Karpas-422 (cell line): ENCODE measurements around the gene TTC22. TPM values are rescaled to one million over a fixed set of nuclear protein-coding genes. Genes with fewer than 3 reads are reported as not detected.

ENCODE experiments used
- DNase-seq: peaks from one replicate; pipeline ENCODE4 v3.0.0-alpha.2; 2015
- H2AFZ ChIP-seq: fragments of 200-600 bp; sonication (generic); 2 replicates; pipeline ENCODE4 v1.6.1; 2014; ENCODE audit warnings: antibody characterized with exemption, low read length, mixed read lengths
- H3K27ac ChIP-seq: fragments of 200-600 bp; sonication (generic); 2 replicates; pipeline ENCODE4 v1.5.1; 2014; ENCODE audit warnings: mild to moderate bottlenecking, low read length, moderate library complexity
- H3K27me3 ChIP-seq: fragments of 200-600 bp; sonication (generic); 2 replicates; pipeline ENCODE4 v1.6.1; 2014; ENCODE audit warnings: low read length, mixed read lengths
- H3K36me3 ChIP-seq: fragments of 200-600 bp; sonication (generic); 2 replicates; pipeline ENCODE4 v1.6.1; 2014; ENCODE audit warnings: low read length, mixed read lengths; ENCODE audit not compliant: insufficient read depth
- H3K4me1 ChIP-seq: fragments of 200-600 bp; sonication (generic); 2 replicates; pipeline ENCODE4 v1.6.1; 2014; ENCODE audit warnings: mild to moderate bottlenecking, low read length, mixed read lengths
- H3K4me2 ChIP-seq: fragments of 200-600 bp; sonication (generic); 2 replicates; pipeline ENCODE4 v1.6.1; 2014; ENCODE audit warnings: low read length, low read depth, mild to moderate bottlenecking; ENCODE audit not compliant: poor library complexity, severe bottlenecking
- H3K4me3 ChIP-seq: fragments of 200-600 bp; sonication (generic); 2 replicates; pipeline ENCODE4 v1.5.1; 2014; ENCODE audit warnings: mild to moderate bottlenecking, antibody characterized with exemption, low read length, mixed read lengths
- H3K79me2 ChIP-seq: fragments of 200-600 bp; sonication (generic); 2 replicates; pipeline ENCODE4 v1.6.1; 2014; ENCODE audit warnings: mild to moderate bottlenecking, low read length, mixed read lengths
- H3K9ac ChIP-seq: fragments of 200-600 bp; sonication (generic); 2 replicates; pipeline ENCODE4 v1.6.0; 2014; ENCODE audit warnings: low read length
- H3K9me2 ChIP-seq: fragments of 200-600 bp; sonication (generic), shearing (Covaris generic); replicated peaks from 2 replicates; pipeline ENCODE4 v1.6.0; 2014; ENCODE audit warnings: mild to moderate bottlenecking, low read length, moderate library complexity; ENCODE audit not compliant: insufficient read depth
- H3K9me3 ChIP-seq: fragments of 300-700, 200-600 bp; sonication (generic); 2 replicates; pipeline ENCODE4 v1.6.1; 2014; ENCODE audit warnings: low read length, mixed read lengths
- H4K20me1 ChIP-seq: fragments of 200-600 bp; sonication (generic); 2 replicates; pipeline ENCODE4 v1.6.1; 2014; ENCODE audit warnings: mild to moderate bottlenecking, antibody characterized with exemption, low read length, low read depth; ENCODE audit not compliant: insufficient read depth
- total RNA-seq: library from RNA; depleted of rRNA; stranded (reverse); fragments of >200 nt; shearing (Covaris generic); gene quantifications from 2 replicates; pipeline ENCODE4 v1.2.3, GENCODE V29; 2014; ENCODE audit warnings: low replicate concordance

The TTC22 gene
- total RNA-seq, 1 experiment from 2014 or later = not detected

DNA sequence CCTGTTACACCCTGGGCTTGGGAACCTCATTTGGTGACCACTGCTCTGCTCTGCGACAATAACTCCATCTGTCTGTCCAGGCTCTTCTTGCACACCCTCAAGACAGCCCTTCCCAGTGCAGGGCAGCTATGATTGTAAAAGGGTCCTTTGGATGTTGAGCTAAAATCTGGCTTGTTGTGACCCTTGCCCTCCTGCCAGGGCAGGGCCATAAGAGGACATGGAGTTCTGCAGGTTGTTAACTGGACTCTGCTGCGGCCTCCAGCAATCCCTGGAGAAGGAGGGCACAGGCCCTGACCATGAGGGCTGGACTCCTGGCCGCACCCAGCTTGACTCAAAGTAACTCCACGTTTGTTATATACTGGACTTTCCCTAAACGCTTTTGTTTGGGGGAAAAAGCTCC, 44.6 kb upstream of the TTC22 start:
- Histone ChIP-seq H3K79me2 (no peaks in the 10 kb centered on the region), H3K9me2 (no peaks in the 10 kb centered on the region), H3K9me3 (no peaks in the 10 kb centered on the region), H3K4me1 (no peaks in the 10 kb centered on the region), H3K36me3 (peaks cover 5% of the 10 kb centered on the region; the same call in 1 of the 2 replicates), H3K27me3 (no peaks in the 10 kb centered on the region), H4K20me1 (0 out of 2 replicates have a peak, but pooled peaks cover 2% of the 10 kb centered on the region), H2AFZ (no peak overlapping the region), H3K4me2 (no peak overlapping the region), H3K4me3 (no peak overlapping the region), H3K27ac (no peak overlapping the region), H3K9ac (no peak overlapping the region)
- DNase-seq = no peak

DNA sequence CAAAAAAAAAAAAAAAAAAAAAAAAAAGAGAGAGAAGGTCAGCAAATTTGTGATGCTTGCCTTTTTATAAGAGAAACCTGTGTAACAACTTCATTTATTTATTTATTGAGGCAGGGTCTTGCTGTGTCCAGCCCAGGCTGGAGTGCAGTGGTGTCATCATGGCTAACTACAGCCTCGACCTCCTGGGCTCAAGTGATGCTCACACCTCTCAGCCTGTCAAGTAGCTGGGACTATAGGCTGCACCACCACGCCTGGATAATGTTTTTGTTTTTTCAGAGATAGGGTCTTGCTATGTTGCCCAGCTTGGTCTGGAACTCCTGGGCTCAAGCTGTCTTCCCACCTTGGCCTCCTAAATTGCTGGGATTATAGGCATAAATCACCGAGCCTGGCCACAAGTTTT, 43.4 kb upstream of the TTC22 start:
- no peak overlapping the region for H3K27ac ChIP-seq
- no peaks in the 10 kb centered on the region; the same call in 1 of the 2 replicates for H3K36me3 ChIP-seq
- no peak overlapping the region for H3K4me2 ChIP-seq
- H3K9me3 ChIP-seq = no peaks in the 10 kb centered on the region
- DNase-seq = no peak
- H3K4me3 ChIP-seq = no peak overlapping the region
- H4K20me1 ChIP-seq = no peaks in the 10 kb centered on the region
- H3K9me2 ChIP-seq = no peaks in the 10 kb centered on the region
- H2AFZ ChIP-seq = no peak overlapping the region
- H3K79me2 ChIP-seq = no peaks in the 10 kb centered on the region
- H3K4me1 ChIP-seq = no peaks in the 10 kb centered on the region
- no peak overlapping the region for H3K9ac ChIP-seq
- H3K27me3 ChIP-seq = no peaks in the 10 kb centered on the region

DNA sequence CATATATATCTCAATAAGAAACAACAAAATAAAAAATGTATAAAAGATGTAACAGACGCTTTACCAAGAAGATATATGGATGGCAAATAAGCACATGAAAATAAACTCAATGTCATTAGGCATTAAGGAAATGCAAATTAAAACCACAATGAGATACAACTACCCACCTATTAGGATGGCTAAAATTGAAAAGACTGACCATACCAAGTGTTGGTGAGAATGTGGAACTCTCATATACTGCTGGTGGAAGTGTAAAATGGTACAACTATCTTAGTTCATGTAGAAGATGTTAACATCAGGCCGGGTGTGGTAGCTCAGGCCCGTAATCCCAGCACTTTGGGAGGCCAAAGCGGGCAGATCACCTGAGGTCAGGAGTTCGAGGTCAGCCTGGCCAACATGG, 42.3 kb upstream of the TTC22 start:
- Histone ChIP-seq H3K4me1 (no peaks in the 10 kb centered on the region), H3K36me3 (no peaks in the 10 kb centered on the region), H3K4me3 (no peak overlapping the region), H3K9me2 (no peaks in the 10 kb centered on the region), H3K4me2 (no peak overlapping the region), H3K9ac (no peak overlapping the region), H3K79me2 (no peaks in the 10 kb centered on the region), H3K27ac (no peak overlapping the region), H3K27me3 (no peaks in the 10 kb centered on the region), H2AFZ (no peak overlapping the region), H4K20me1 (no peaks in the 10 kb centered on the region), H3K9me3 (no peaks in the 10 kb centered on the region)
- no peak for DNase-seq

DNA sequence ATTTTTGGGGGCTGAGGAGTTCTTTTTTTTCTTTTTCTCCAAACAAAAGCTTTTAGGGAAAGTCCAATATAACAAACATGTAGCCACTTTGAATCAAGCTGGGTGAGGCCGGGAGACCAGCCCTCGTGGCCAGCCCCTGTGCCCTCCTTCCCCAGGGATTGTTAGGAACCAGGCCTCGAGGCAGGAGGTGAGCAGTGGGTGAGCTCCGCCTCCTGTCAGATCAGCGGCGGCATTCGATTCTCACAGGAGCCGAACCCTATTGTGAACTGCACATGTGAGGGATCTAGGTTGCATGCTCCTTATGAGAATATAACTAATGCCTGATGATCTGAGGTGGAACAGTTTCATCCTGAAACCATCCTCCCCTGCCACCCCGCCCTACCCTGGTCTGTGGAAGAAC, 41.8 kb upstream of the TTC22 start:
- Histone ChIP-seq H2AFZ (no peak overlapping the region), H3K27me3 (no peaks in the 10 kb centered on the region), H3K9me2 (no peaks in the 10 kb centered on the region), H4K20me1 (no peaks in the 10 kb centered on the region), H3K9me3 (no peaks in the 10 kb centered on the region), H3K4me3 (no peak overlapping the region), H3K36me3 (no peaks in the 10 kb centered on the region), H3K4me2 (no peak overlapping the region), H3K4me1 (no peaks in the 10 kb centered on the region), H3K9ac (no peak overlapping the region), H3K27ac (no peak overlapping the region), H3K79me2 (no peaks in the 10 kb centered on the region)
- no peak for DNase-seq

DNA sequence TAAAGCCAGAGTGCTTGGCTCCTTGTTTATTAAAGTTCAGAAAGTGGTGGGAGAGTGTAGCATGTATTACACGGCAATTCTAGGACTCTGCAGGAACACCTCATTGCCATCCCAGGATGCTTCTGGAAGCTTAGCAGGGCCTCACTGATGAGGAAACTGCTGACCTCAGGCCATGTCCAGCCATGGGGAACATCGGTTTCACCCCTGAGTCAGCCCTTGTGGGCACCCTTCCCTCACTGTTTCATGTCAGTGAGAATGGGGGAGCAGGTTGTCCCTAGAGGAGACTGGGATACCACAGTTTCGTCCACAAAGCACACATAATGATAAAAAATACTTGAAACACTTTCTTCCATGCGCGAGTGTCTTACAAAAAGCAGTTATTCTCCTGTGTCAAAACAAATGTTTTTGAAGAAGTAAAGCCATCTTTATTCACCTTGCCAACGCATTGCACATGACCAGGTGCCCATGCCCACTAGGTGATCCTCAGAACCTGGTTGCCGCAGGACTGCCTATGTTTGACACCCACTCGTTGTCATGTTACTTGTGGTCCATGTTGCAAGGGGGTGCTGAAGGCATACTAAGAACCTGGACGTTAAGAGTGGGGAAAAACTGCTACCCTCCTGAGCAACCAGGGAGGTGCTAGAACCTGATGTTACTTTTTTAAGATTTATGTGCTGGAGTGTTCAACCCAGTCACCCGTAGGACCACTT, 41.2 kb upstream of the TTC22 start:
- no peaks in the 10 kb centered on the region for H3K36me3 ChIP-seq

DNA sequence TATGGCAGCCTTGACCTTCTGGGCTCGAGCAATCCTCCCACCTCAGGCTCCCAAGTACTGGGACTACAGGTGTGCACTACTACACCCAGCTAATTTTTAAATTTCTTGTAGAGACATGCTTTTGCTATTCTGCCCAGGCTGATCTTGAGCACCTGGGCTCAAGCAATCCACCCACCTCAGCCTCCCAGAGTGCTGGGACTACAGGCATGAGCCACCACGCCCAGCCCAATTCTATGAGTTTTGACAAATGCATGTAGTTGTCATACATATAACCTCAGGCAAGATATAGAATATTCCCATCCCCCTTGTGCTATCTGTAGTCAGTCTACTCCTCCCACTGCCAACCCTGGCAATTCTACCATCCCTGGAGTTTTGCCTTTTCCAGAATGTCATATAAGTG, 38.7 kb upstream of the TTC22 start:
- no peaks in the 10 kb centered on the region for H3K79me2 ChIP-seq
- no peaks in the 10 kb centered on the region for H4K20me1 ChIP-seq
- no peak overlapping the region for H2AFZ ChIP-seq
- no peak overlapping the region for H3K27ac ChIP-seq
- no peaks in the 10 kb centered on the region for H3K27me3 ChIP-seq
- no peaks in the 10 kb centered on the region for H3K9me3 ChIP-seq
- no peaks in the 10 kb centered on the region for H3K4me1 ChIP-seq
- H3K9ac ChIP-seq = no peak overlapping the region
- H3K4me3 ChIP-seq = no peak overlapping the region
- no peak for DNase-seq
- H3K9me2 ChIP-seq = no peaks in the 10 kb centered on the region
- no peak overlapping the region for H3K4me2 ChIP-seq
- no peaks in the 10 kb centered on the region for H3K36me3 ChIP-seq

More for the DNA sequence above, 41.2 kb upstream of the TTC22 start:
- no peak overlapping the region for H2AFZ ChIP-seq
- H4K20me1 ChIP-seq = no peaks in the 10 kb centered on the region
- H3K79me2 ChIP-seq = no peaks in the 10 kb centered on the region
- no peak overlapping the region for H3K4me3 ChIP-seq
- H3K4me2 ChIP-seq = no peak overlapping the region
- no peak overlapping the region for H3K27ac ChIP-seq
- H3K4me1 ChIP-seq = no peaks in the 10 kb centered on the region
- no peaks in the 10 kb centered on the region for H3K9me3 ChIP-seq
- H3K9ac ChIP-seq = no peak overlapping the region
- H3K27me3 ChIP-seq = no peaks in the 10 kb centered on the region
- no peaks in the 10 kb centered on the region for H3K9me2 ChIP-seq
- DNase-seq = no peak

DNA sequence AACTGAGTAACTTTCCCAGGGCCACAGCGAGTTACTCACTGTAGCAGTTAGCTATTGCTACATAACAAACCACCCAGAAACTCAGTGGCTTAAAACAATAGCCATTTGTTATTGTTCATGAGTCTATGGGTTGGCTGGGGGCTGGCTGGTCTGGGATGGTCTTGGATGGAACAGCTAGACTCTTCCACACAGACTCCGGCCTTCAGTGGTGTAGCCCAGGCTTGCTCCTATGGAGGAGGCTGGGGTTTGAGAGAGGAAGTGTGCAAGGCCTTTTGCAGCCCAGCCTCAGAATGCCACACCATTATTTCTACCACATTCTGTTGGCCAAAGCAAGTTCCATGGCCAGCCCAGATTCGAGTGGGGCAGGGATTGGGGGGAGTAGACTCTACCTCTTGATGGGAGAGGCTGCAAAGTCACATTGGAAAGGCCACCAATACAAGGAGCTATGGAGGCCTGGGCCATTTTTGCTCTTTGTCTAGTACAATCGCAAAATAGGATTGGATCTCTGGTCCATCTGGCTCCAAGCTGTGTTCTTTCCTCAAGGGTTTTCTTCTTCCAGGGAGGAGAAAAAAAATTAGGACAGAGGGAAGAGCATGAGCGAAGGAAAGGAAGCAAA, 37.5 kb upstream of the TTC22 start:
- Histone ChIP-seq H3K4me3 (no peak overlapping the region), H3K4me1 (no peaks in the 10 kb centered on the region), H3K9me2 (no peaks in the 10 kb centered on the region), H3K4me2 (no peak overlapping the region), H3K9me3 (no peaks in the 10 kb centered on the region), H3K27me3 (no peaks in the 10 kb centered on the region), H2AFZ (no peak overlapping the region), H3K27ac (no peak overlapping the region), H4K20me1 (no peaks in the 10 kb centered on the region), H3K9ac (no peak overlapping the region), H3K36me3 (no peaks in the 10 kb centered on the region), H3K79me2 (no peaks in the 10 kb centered on the region)
- DNase-seq = no peak

DNA sequence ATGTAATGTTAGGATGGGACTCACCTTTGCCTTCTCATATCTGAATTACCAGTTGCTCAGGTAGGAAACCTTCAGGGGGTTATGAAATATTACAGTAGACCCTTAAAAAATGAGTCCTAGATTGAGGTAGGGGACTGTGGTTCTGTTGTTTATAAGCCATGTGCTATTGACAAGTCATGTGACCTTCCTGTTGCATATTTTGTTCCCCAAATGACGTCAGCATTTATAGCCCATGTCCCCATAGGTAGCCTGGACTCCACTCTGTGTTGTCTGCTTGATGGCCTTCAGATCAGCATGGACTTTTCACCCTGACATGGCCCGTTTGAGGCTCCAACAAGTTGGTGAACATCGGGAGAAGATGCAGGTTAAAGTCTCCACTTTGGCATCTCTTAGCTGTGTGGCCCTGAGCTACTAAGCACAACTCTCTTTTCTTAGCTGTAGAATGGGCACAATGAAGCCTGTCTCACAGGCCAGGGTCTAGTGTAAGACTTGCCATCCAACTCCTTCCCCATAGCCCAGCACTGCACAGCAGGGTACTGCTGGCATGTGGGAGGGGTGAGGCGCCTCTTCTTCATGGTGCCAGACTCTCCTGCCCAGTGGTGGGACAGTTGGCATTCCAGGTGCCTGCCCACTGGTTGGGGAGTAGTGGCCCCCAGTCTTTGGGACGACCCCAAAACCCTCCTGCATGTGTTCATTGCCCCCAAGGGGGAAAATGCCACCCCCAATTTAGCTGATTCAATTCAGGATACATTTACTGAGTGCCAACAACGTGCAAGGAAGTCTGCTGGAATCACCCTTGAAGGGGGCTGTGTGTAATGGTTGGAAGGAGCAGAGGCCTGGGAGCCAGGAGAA, 36.1 kb upstream of the TTC22 start:
- Histone ChIP-seq H3K4me2 (no peak overlapping the region), H4K20me1 (no peaks in the 10 kb centered on the region), H3K27me3 (no peaks in the 10 kb centered on the region)

More for the DNA sequence above, 36.1 kb upstream of the TTC22 start:
- Histone ChIP-seq H3K79me2 (no peaks in the 10 kb centered on the region), H3K36me3 (no peaks in the 10 kb centered on the region), H3K4me1 (no peaks in the 10 kb centered on the region), H3K9me3 (no peaks in the 10 kb centered on the region), H2AFZ (no peak overlapping the region), H3K9me2 (no peaks in the 10 kb centered on the region), H3K27ac (no peak overlapping the region), H3K9ac (no peak overlapping the region), H3K4me3 (no peak overlapping the region)
- no peak for DNase-seq
